Measurements from ENCODE around the gene LRRC72. TPM values are rescaled to one million over a fixed set of nuclear protein-coding genes. Genes with fewer than 3 reads are reported as not detected.

LRRC72 gene
- polyA plus RNA-seq, 1 donor (not counting 4 experiments of a cell fraction or from before 2014, with no cell fraction given), result not detected

DNA sequence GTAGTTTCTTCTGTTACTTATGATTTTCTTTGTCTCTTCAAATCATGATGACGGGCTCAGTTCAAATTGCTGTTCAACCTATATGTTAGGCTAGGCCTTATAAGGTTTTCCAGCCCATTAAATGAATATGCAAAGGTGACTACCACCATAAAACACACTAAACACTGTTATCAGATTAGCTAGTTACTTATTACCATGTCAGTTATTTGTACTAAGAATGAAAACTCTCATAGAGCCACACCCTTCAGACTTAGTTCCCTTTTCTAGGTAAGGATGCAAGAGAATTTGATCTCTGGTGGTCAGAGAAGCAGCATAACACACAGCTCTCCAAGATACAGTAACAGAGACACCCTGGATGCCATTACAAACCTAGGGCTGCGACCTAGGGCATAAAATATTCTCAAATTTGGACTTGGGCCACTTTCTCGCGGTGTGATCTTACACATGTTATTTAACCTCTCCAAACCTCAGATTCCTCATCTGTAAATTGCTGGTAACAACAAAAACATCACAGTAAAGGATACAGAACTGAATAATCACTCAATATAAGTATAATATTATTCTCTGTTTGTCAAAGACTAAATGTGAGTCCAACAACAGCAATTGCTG is 83.3 kb downstream of the LRRC72 start:
- Histone ChIP-seq H4K20me1 (ENCODE audit: control insufficient read depth, extremely low read depth, insufficient read depth, low read length) (no peaks in the 10 kb centered on the region), H3K9me3 (ENCODE audit: control insufficient read depth, low read depth, low read length) (no peaks in the 10 kb centered on the region), H3K9ac (ENCODE audit: control insufficient read depth, extremely low read depth, insufficient read depth, low read length) (no peak overlapping the region), H3K4me2 (ENCODE audit: control insufficient read depth, extremely low read depth, insufficient read depth, low read depth, low read length) (no peak overlapping the region), H3K9me1 (ENCODE audit: control insufficient read depth, extremely low read depth, insufficient read depth, low read length) (no peaks in the 10 kb centered on the region), H3K27me3 (ENCODE audit: control insufficient read depth, extremely low read depth, insufficient read depth, low read length) (no peaks in the 10 kb centered on the region), H3K4me1 (ENCODE audit: control insufficient read depth, extremely low read depth, insufficient read depth, low read length) (no peaks in the 10 kb centered on the region), H2AFZ (ENCODE audit: control insufficient read depth, low read length) (no peak overlapping the region), H3K4me3 (ENCODE audit: control insufficient read depth in 2 of 3, extremely low read depth in 1 of 3, insufficient read depth in 2 of 3, low read depth in 1 of 3, low read length in 3 of 3) (no peak overlapping the region), H3K36me3 (ENCODE audit: control insufficient read depth in 2 of 2, extremely low read depth in 1 of 2, insufficient read depth in 2 of 2, low read length in 2 of 2) (peaks cover 0 to 2% of the 10 kb centered on the region in 2 experiments), H3K27ac (ENCODE audit: control insufficient read depth, insufficient read depth, low read length) (no peak overlapping the region), H3K79me2 (ENCODE audit: control insufficient read depth, insufficient read depth, low read length) (no peaks in the 10 kb centered on the region)
- DNase-seq (ENCODE audit: low read depth, low spot score), result no peak
- dilution Hi-C loops (cut with MboI; ENCODE audit: extremely low pct_ligation_motif_present, low sequenced_read_pairs), result no loop called here
- TF ChIP-seq, protein P1, sequence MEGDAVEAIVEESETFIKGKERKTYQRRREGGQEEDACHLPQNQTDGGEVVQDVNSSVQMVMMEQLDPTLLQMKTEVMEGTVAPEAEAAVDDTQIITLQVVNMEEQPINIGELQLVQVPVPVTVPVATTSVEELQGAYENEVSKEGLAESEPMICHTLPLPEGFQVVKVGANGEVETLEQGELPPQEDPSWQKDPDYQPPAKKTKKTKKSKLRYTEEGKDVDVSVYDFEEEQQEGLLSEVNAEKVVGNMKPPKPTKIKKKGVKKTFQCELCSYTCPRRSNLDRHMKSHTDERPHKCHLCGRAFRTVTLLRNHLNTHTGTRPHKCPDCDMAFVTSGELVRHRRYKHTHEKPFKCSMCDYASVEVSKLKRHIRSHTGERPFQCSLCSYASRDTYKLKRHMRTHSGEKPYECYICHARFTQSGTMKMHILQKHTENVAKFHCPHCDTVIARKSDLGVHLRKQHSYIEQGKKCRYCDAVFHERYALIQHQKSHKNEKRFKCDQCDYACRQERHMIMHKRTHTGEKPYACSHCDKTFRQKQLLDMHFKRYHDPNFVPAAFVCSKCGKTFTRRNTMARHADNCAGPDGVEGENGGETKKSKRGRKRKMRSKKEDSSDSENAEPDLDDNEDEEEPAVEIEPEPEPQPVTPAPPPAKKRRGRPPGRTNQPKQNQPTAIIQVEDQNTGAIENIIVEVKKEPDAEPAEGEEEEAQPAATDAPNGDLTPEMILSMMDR (optimal IDR thresholded peaks at IDR 0.05 in 1 of 3, IDR thresholded peaks at IDR 0.05 in 1 of 3, conservative IDR thresholded peaks at IDR 0.05 in 1 of 3; ENCODE audit: extremely low read depth in 1 of 3, insufficient read depth in 2 of 3, low read length in 3 of 3), result no peak
- TF ChIP-seq EZH2 (IDR thresholded peaks at IDR 0.05; ENCODE audit: low read length), result no peak
- FAIRE-seq, result no peak

DNA sequence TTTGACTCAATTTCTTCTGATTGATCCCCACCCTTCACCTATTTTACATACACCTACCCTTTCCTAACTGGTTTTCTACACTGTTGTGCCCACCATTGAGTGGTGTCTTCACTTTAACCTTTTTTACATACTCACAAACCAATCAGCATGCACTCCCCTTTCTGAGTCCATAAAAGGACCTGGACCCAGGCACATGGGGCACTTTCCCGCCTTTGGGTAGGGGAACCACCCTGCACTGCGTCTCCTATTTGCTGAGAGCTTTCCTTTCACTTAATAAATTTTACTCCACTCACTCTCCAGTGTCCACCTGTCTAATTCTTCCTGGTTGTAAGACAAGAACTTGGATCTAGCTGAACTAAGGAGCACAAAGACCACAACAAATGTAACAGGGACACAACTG is 85.1 kb downstream of the LRRC72 start:
- Histone ChIP-seq H2AFZ (ENCODE audit: control insufficient read depth, low read length) (no peak overlapping the region), H3K4me3 (ENCODE audit: control insufficient read depth in 2 of 3, extremely low read depth in 1 of 3, insufficient read depth in 2 of 3, low read depth in 1 of 3, low read length in 3 of 3) (no peak overlapping the region), H4K20me1 (ENCODE audit: control insufficient read depth, extremely low read depth, insufficient read depth, low read length) (no peaks in the 10 kb centered on the region), H3K4me1 (ENCODE audit: control insufficient read depth, extremely low read depth, insufficient read depth, low read length) (no peaks in the 10 kb centered on the region), H3K27me3 (ENCODE audit: control insufficient read depth, extremely low read depth, insufficient read depth, low read length) (no peaks in the 10 kb centered on the region), H3K27ac (ENCODE audit: control insufficient read depth, insufficient read depth, low read length) (no peak overlapping the region), H3K79me2 (ENCODE audit: control insufficient read depth, insufficient read depth, low read length) (no peaks in the 10 kb centered on the region), H3K9ac (ENCODE audit: control insufficient read depth, extremely low read depth, insufficient read depth, low read length) (no peak overlapping the region), H3K9me1 (ENCODE audit: control insufficient read depth, extremely low read depth, insufficient read depth, low read length) (no peaks in the 10 kb centered on the region), H3K36me3 (ENCODE audit: control insufficient read depth in 2 of 2, extremely low read depth in 1 of 2, insufficient read depth in 2 of 2, low read length in 2 of 2) (peaks cover 0 to 3% of the 10 kb centered on the region in 2 experiments), H3K9me3 (ENCODE audit: control insufficient read depth, low read depth, low read length) (no peaks in the 10 kb centered on the region), H3K4me2 (ENCODE audit: control insufficient read depth, extremely low read depth, insufficient read depth, low read depth, low read length) (no peak overlapping the region)
- DNase-seq (ENCODE audit: low read depth, low spot score) (no peak), FAIRE-seq (no peak)
- dilution Hi-C loops (cut with MboI; ENCODE audit: extremely low pct_ligation_motif_present, low sequenced_read_pairs), result no loop called here
- TF ChIP-seq, protein P1 (optimal IDR thresholded peaks at IDR 0.05 in 1 of 3, IDR thresholded peaks at IDR 0.05 in 1 of 3, conservative IDR thresholded peaks at IDR 0.05 in 1 of 3; ENCODE audit: extremely low read depth in 1 of 3, insufficient read depth in 2 of 3, low read length in 3 of 3), result no peak
- TF ChIP-seq EZH2 (IDR thresholded peaks at IDR 0.05; ENCODE audit: low read length), result no peak

All from keratinocyte (primary cell).